Epidermal melanocyte (primary cell): Measurements from ENCODE around the gene DMAC2L.
"Not testable (repeated sequence)": the region's sequence is repeated elsewhere in the genome, so short reads cannot be mapped to it uniquely, and the experiment has no call there.

Experiments
- DNase-seq: peaks from one replicate; pipeline ENCODE4 v3.0.0; 2011; ENCODE audit warnings: low spot score; ENCODE audit not compliant: insufficient read length

The DMAC2L gene

DNA sequence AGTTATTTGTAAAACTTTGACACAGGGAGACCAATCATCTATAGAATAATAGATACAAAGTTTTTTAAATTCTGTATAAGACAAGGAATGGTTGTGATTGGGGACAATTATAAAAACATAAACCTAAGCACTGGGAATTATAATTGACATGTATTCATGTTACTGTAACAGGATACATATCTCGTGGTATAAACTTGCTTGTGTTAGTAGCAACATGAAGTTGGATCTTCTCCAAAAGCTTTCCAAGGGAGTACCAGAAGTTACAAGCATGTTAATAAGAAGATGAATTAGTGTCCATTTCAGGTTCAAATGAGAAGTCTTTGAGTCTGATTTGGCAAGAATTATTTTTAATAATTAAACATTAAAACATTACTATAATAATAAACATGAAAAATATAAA lies 42.4 kb downstream of the DMAC2L start:
- DNase-seq = no peak

GRCh38 chr14:50355692-50356091 lies 43.6 kb downstream of the DMAC2L start:
- DNase-seq = no peak

DNA sequence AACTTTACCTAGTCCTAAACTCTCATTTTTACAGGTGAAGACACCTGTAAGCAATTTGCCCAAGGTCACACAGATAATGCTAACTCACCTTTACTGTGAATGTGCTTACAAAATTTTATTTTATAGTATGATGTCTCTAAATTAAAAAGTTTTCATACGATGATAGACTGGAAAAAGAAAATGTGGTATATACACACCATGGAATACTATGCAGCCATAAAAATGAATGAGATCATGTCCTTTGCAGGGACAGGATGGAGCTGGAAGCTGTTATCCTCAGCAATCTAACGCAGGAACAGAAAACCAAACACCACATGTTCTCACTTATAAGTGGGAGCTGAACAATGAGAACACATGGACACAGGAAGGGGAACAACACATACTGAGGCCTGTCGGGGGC lies 44.2 kb downstream of the DMAC2L start:
- not testable (repeated sequence) for DNase-seq

- DNase-seq = peak; percentile 54
Observed at GRCh38 chr14:50357124-50357523, 45.0 kb downstream of the DMAC2L start.

DNA sequence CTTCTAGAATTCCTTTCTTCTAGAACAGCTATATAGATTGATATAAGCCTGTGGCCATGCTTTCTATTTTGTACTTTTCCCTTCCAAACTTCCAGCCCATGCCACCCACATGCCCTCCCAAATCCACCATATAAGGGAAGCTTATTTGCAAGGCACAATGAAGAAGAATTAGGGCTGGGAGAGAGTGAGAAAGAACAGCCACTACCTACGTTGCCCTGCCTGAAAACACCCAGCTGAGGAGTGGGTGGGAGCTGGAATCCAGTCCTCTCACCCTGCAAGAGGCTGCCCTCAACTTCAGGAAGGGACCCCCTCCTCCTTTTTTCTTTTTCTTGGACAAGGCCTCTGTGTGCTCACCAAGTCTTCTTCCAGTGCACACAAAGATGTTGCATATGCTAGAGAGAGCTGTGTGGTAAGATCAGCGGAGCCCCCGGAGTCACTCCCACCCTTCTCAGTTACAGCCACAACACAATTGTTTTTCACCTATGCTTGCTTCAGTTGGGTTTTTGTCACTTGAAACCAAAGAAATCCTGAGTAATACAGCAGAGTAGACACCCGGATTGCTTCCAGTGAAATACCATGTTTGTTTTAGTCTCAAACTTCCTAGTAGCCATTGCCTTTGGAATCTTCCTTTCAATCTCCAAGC lies 45.8 kb downstream of the DMAC2L start:
- DNase-seq = no peak

DNA sequence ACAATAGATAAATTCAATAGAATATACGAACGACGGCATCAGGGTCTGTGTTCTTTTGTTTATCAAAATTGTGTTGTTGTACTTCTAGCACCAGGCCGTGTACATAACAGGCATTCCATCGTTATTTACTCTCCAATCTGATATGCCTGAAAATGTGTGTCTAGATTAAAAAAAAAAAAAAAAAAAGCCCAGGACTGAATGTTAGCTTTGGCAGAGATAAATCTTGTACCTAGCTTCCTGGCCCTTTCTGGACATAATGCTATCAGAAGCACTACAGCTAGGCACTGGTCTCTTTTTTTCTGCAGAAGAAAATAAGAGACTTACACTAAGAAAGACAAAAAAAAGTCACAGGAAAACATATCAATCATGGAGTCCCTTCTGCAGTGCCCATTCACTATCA lies 47.5 kb downstream of the DMAC2L start:
- no peak for DNase-seq

- DNase-seq = no peak
Observed at GRCh38 chr14:50360093-50360492, 48.0 kb downstream of the DMAC2L start.

DNA sequence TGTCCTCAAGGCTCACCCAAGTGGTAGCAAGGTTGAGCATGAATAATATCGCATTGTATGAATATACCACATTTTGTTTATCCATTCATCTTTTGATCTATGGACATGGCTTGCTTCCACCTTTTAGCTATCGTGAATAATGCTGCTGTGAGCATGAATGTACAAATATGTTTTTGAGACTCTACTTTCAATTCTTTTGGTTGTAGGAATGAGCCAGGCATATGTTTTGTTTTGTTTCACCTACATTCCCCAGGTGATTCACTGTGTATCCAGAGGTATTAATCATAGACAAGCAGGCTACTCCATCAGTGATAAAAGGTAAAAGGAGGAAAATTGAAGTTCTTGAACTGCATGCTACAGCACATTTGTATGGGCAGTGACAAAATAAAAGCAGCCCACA lies 48.7 kb downstream of the DMAC2L start:
- no peak for DNase-seq

DNA sequence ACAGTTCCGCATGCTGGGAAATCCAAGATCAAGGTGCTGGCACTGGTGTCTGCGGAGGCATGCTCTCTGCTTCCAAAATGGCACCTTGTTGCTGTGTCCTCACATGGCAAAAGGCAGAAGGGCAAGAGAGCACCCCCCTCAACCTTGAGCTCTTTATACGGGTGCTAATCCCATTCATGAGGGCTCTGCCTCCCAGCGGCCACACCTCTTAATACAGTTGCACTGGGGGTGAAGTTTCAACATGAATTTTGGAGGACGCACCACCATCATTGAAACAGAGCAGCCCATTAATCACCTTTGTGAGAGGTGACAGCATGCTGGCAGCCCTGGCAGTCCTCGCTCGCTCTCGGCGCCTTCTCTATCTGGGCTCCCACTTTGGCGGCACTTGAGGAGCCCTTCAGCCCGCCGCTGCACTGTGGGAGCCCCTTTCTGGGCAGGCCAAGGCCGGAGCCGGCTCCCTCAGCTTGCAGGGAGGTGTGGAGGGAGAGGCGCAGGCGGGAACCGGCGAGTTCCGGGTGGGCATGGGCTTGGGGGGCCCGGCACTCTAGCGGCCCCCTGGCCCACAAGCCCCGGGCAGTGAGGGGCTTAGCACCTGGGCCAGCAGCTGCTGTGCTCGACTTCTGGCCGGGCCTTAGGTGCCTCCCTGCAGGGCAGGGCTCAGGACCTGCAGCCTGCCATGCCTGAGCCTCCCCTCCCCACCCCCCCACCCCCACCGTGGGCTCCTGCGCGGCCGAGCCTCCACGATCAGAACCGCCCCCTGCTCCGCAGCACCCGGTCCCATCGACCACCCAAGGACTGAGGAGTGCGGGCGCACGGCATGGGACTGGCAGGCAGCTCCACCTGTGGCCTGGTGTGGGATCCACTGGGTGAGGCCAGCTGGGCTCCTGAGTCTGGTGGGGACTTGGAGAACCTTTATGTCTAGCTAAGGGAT lies 49.6 kb downstream of the DMAC2L start:
- DNase-seq = not testable (repeated sequence)

- DNase-seq = no peak
Observed at GRCh38 chr14:50362764-50363713, 50.9 kb downstream of the DMAC2L start.

DNA sequence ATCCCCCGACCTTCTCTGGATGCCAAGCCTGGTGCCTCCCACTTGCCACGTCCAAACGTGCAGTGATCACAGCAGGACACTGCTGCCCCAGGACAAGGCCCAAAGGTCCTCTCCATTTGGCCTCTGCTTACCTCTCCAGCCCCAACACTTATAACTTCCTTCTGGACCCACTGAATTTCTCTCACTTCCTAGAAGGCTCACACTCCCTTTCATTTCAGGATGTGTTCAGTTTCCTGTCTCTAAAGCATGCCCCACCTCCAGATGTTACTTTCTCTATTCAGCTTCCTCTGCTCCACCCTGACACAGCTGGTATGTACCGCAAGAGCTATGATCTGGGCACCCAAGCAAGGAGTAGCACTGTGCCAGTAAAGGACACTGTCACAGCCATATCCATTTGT lies 51.6 kb downstream of the DMAC2L start:
- DNase-seq = no peak

- no peak for DNase-seq
Observed at GRCh38 chr14:50364792-50365191, 52.7 kb downstream of the DMAC2L start.

GRCh38 chr14:50365572-50365971 lies 53.4 kb downstream of the DMAC2L start:
- not testable (repeated sequence) for DNase-seq

- no peak for DNase-seq
Observed at GRCh38 chr14:50366115-50366514, 54.0 kb downstream of the DMAC2L start.

DNA sequence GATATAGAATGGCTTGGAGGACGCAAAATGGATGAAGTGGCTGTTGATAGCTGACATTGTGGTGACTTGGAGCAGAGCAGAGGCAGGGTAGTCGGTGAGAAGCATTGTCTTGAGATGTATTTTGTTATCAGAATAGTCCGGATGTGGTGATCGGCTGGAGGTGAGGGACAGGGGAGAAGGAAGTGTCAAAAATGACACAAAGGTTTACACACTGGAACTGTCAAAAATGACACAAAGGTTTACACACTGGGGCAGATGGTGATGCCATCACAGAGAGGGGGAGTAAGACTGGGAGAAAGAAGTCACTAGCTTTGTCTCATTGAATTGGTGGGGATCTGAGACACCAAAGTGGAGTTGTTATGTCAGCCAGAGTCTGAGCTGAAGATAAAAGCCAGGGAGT lies 54.5 kb downstream of the DMAC2L start:
- DNase-seq = no peak

- no peak for DNase-seq
Observed at GRCh38 chr14:50371546-50371945, 59.4 kb downstream of the DMAC2L start.

- DNase-seq = no peak
Observed at GRCh38 chr14:50373959-50374358, 61.8 kb downstream of the DMAC2L start.

DNA sequence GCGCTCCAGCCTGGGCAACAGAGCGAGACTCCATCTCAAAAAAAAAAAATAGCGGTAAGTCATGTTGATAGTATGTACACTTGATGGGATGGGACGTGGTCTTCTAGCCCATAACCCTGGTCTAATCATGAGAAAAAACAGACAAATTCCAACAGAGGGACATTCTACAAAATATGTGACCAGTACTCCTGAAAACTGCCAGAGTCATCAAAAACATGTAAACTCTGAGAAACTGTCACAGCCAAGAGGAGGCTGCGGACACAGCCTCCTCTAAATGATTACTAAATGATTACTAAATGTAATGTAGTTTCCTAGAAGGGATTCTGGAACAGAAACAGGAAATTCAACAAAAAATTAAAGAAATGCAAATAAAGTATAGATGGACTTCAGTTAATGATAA lies 63.6 kb downstream of the DMAC2L start:
- no peak for DNase-seq
